Tongue (tissue), 2 donors: ENCODE results near the gene OXSR1. TPM values are rescaled to one million over a fixed set of nuclear protein-coding genes. Genes with fewer than 3 reads are reported as not detected.
"Not testable (repeated sequence)": the region's sequence is repeated elsewhere in the genome, so short reads cannot be mapped to it uniquely, and the experiment has no call there.

Experiments
- DNase-seq: peaks from one replicate; pipeline ENCODE4 v3.0.0-alpha.2; 2015
- total RNA-seq: library from RNA; depleted of rRNA; stranded (reverse); fragments of >200 nt; gene quantifications from one replicate; pipeline ENCODE4 v1.2.3, GENCODE V29; 2014

OXSR1 gene
- total RNA-seq, 1 donor from 2014 or later: 43.6 TPM

GRCh38 chr3:38143511-38143910, 21.8 kb upstream of the OXSR1 start:
- no peak for DNase-seq

GRCh38 chr3:38146504-38146903, 18.8 kb upstream of the OXSR1 start:
- DNase-seq: no peak

- no peak for DNase-seq
These were observed 17.9 kb upstream of the OXSR1 start for GRCh38 chr3:38147421-38147820.

- no peak for DNase-seq
These were observed 16.9 kb upstream of the OXSR1 start for GRCh38 chr3:38148311-38148882.

DNA sequence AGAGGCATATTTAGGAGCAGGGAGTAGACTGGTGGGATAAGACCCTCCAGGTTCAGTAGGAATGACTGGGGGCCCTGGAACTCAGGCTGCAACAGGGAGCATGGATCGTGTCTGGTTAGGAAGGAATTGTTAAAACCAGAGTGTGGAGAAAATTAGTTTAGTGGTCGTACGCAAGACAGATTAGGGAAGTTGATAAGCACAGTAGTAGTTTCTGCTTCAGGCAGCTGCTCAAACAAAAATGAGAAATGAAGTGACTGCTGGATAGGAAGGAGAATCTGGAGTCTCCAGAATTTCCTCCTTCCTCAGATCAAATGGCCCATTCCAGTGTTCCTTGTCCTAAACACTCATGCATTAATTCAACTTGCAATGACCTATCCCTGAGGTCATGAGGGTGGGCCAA, 15.6 kb upstream of the OXSR1 start:
- no peak for DNase-seq

GRCh38 chr3:38150780-38151528, 14.4 kb upstream of the OXSR1 start:
- DNase-seq: no peak

- no peak for DNase-seq
These were observed 13.6 kb upstream of the OXSR1 start for GRCh38 chr3:38151667-38152265.

GRCh38 chr3:38152609-38153008, 12.7 kb upstream of the OXSR1 start:
- DNase-seq: no peak

GRCh38 chr3:38153221-38153620, 12.1 kb upstream of the OXSR1 start:
- no peak for DNase-seq

DNA sequence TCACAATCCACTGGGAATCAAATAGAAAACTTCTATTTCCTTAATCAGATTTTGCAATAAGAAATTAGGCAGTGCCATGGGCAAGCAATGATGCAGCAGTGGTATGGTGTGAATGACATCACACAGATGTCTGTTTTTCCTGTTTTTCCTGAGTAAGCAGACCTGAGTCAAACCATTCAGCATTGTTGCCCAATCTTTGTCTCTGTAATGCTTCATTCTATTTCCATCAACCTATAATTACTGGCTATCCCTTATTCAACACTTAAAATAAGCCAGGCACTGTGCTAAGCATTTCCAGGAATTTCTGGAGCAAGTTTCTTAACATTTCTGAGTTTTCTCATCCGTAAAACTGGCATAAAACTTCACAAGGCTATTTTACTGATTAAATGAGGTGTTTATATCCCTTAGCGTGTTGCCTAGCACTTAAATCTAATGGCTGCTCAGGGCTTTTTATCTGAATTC, 11.3 kb upstream of the OXSR1 start:
- peak; percentile 37 for DNase-seq

- no peak for DNase-seq
These were observed 10.6 kb upstream of the OXSR1 start for GRCh38 chr3:38154625-38155255.

- DNase-seq: no peak
These were observed 9.5 kb upstream of the OXSR1 start for GRCh38 chr3:38155825-38156224.

DNA sequence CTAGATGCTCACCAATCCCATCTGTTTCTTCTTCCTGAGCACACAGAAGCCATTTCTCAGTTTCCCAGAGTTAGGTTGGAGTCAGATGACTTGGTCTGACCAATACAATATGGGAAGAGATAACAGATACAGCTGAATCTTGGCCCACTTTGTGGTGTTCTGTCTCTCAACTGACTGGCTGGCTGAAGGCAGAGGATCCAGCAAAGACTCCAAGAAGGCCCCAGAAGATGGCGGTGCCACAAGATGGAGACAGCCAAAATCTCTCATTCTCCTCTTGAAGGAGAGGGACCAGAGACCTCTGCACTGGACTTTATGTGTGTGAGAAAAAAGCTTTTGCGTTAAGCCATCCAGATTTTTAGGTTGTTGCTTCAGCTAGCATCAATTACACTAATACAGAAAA, 8.2 kb upstream of the OXSR1 start:
- no peak for DNase-seq

DNA sequence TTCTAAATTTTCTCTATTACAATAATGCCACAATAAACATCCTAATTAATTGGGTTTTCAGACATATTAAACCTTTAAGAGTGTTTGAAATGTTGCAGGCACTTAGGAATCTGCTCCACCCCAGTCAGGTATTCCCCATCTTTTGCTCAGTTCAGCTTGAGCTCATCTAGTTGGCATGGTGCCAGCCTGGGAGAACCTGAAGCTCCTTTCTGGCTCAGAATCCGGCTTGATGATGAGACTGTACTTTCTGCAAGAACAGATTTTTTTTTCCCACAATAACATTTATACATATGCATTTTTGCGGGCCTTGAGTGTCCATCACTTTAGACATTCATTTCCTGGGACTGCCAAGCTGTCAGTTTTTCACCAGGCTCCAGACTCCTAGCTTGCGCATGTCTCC, 7.7 kb upstream of the OXSR1 start:
- DNase-seq: peak; percentile 66

DNA sequence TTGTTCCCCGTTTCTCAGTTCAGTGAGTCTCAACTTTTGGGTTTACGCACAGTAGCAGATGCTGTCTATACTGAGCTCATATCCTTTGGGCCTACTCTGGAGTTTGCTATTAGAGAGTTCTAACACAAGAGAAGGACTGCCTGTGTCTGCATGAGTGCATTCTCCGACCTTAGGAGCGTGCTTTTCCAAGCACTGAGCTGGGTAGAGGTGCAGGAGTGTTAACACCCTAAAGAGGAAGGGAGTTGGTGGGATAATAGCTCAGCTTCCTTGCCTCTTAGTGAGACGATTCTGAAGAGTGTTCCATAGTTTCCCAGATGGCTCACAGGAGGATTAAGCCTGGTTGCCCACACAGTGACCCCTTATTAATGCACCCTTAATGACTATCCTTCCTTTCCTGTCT, 6.9 kb upstream of the OXSR1 start:
- DNase-seq: no peak

GRCh38 chr3:38160704-38161103, 4.6 kb upstream of the OXSR1 start:
- not testable (repeated sequence) for DNase-seq

DNA sequence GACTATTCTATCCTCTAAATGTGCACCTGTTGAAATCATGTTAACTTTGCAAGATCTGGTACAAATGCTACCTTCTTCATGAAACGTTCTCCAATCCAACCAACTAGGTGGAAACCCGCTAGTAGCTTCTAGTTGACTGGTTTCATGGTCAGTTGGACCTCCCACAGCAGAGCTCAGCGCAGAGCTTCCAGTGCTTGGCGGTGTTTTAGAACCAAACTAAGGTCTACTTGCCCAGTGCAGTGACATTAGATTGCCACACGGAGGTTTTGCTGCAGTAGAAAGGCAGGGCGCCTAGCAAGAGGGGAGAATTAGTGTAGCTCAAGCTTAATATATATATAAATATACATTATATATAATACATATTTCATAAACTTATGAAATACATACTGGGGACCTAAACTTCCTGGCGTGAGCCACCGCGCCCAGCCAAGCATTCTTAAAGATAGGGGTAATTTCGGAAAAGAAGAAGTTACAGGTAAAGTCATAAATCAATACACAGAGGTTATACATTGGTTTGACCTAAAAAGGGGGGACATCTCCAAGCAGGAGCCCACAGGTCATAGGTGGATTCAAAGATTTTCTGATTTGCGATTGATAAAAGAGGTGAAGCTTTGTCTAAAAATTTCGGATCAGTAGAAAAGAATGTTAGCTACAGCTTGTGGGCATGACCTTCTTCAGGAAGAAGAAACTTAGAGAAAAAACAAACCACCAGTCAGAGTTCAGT, 2.1 kb upstream of the OXSR1 start:
- DNase-seq: no peak

DNA sequence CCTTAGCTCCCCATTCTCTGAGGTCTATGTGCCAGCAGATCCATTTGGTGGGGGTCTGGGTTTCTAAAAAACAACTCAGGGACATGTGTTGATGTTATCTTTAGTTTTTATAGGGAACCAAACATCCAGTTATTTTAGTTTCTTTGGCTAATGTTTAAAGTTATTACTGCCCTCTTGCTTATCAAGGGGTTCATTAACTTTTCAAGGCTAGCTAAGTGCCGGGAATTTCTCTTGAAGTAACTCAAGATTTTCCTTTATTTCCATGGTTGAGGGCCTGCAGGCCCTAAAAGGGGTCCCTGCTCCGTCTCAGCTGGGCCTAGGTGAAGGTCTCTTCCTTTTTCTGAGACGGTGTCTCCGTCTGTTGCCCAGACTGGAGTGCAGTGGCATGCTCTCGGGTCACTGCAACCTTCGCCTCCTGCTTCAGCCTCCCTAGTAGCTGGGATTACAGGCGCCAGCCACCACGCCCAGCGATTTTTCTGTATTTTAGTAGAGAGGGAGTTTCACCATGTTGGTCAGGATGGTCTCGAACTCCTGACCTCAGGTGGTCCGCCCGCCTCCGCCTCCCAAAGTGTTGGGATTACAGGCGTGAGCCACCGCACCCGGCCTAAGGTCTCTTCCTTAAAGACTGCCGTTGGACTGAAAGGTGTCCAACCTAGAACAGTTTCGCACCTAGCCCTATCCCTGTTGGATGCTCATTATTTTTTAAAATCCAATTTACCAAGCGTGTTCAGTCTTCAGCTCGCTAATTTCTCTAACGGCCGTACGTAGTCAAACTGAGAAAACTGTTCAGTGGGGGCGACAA, 1.3 kb upstream of the OXSR1 start:
- no peak for DNase-seq

DNA sequence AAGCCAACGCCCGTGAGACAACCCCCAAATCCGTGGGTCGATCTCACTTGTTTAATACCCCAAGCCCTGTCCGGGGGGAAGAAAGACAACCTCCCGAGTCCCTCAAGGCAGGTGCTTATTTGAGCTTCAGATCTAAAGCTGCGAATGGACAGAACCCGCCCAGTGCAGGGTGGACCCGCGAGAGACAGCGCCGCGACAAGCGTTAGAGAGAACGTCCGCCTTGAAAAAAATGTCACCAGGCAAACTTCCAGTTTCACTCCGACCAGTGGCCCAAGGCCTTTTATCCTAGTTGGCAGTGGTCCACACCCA, 740 bp upstream of the OXSR1 start:
- DNase-seq: no peak

- DNase-seq: peak; percentile 45
These were observed 518 bp downstream of the OXSR1 start for GRCh38 chr3:38165722-38166387.

DNA sequence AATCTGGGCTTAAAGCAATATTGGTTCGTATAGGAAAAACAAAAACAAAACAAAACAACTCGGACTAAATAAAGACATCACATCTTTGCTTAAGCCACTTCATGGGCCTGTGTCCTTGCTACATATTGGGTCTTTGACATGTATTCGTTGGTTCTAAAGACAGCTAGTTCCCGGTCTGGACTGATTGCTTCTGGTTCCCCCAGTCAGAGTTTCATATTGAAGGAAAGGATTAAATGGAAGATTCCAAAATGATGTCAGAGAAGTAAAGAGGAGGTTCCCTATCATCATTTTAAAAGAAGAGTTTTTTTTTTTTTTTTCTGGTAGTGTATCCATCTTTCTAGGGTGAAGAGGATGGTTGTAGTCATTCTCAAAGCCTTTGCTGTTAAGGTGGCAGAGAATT, 2.3 kb downstream of the OXSR1 start:
- DNase-seq: no peak
